Measurements from ENCODE around the gene GALNT10.

DNA sequence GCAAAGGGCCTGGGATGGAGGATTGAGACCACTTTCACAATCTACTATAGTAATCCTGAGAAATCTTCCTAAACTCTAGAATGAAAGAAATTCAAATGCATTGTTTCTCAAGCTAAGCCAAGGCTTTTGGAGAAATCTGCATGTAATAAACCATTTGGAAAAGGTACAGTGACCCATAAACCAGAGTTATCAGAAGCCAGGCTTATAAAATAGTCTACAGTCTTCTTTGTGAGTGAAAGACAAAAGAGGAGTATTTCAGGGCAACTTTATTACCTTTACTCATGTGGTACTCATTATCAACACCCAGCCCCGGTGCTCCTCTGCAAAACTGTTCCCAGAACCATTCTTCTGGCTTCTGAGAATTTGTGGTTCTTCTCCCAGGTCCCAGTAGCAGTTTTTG lies 87.0 kb downstream of the GALNT10 start:
- TF ChIP-seq GATA2 (IDR thresholded peaks at IDR 0.05; ENCODE audit: low read depth, low read length) (no peak), GATA3 (IDR thresholded peaks at IDR 0.05; ENCODE audit: low read depth, low read length) (no peak)
